Ectodermal cell (in vitro differentiated cells): Measurements from ENCODE around the gene GBGT1.
"Not testable (repeated sequence)": the region's sequence is repeated elsewhere in the genome, so short reads cannot be mapped to it uniquely, and the experiment has no call there.

Source experiments
- H3K27ac ChIP-seq: 2 replicates; pipeline ENCODE4 v1.7.0; 2013; ENCODE audit warnings: mild to moderate bottlenecking, low read depth, low read length; ENCODE audit not compliant: insufficient read depth, poor library complexity, severe bottlenecking
- H3K27me3 ChIP-seq: 2 replicates; pipeline ENCODE4 v1.7.0; 2013; ENCODE audit warnings: mild to moderate bottlenecking, low read length; ENCODE audit not compliant: insufficient read depth, control insufficient read depth, poor library complexity, severe bottlenecking
- H3K36me3 ChIP-seq: one replicate; pipeline ENCODE4 v1.7.0; 2013; ENCODE audit warnings: low read length; ENCODE audit not compliant: control insufficient read depth, insufficient read depth
- H3K4me1 ChIP-seq: one replicate; pipeline ENCODE4 v1.7.0; 2013; ENCODE audit warnings: low read length; ENCODE audit not compliant: control insufficient read depth, insufficient read depth
- H3K4me3 ChIP-seq: 2 replicates; pipeline ENCODE4 v1.7.0; 2013; ENCODE audit warnings: low read depth, low read length, control low read depth; ENCODE audit not compliant: insufficient read depth
- H3K9me3 ChIP-seq: 2 replicates; pipeline ENCODE4 v1.7.0; 2013; ENCODE audit warnings: mild to moderate bottlenecking, low read length, moderate library complexity; ENCODE audit not compliant: control insufficient read depth
- WGBS, 2 experiments: methylation state at CpG; one replicate each; pipeline ENCODE4 v1.1.7; 2013; ENCODE audit warnings: missing lambda C conversion rate in 2 of 2; 5-methylcytosine and 5-hydroxymethylcytosine counted together

Gene GBGT1

DNA sequence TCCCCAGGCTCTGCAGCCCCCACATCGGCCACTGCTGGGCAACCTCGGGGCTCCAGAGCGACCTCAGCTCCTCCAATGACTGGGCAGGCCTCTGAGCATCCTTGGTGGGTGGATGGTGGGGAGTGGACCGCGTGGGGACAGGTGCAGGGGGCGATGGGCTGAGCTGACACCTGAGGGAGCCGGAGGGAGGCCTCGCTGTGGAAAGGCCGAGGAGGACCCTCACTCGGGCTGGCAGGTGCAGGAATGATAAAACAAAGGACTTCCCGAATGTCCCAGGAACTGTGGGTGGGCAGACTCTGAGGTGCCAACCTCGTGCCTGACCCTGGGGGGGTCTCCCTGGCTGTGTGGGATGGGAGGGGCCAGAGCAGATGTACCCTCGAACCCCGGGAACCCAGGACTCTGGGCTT is 41.8 kb upstream of the GBGT1 start:
- not testable (repeated sequence) for H3K27ac ChIP-seq, H3K9me3 ChIP-seq, H3K27me3 ChIP-seq, H3K36me3 ChIP-seq, H3K4me1 ChIP-seq, H3K4me3 ChIP-seq
- WGBS, 2 experiments, result 83 to 87% methylated on average over 14 of the region's 14 CpGs

DNA sequence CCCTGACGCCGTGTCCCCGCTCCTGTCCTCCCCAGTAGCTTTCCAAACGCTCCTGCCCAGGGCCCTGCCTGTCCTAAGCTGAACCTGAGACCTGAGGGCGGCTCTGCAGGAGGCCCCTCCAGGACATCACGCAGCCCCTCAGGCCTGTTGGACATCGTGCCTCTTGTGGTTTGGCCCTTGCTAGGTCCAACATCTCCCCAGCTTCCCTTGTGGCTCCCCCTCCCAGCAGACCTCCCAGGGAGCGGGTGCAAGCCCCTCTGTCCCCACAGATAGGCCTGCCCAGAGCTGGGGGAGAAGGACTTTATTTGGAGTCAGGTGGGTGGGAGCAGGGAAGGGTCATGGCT is 41.3 kb upstream of the GBGT1 start:
- no peaks in the 10 kb centered on the region for H3K9me3 ChIP-seq
- H3K36me3 ChIP-seq, result no peaks in the 10 kb centered on the region
- H3K27ac ChIP-seq, result no peak overlapping the region
- H3K4me3 ChIP-seq, result no peak overlapping the region
- 81 to 82% methylated on average over 8 of the region's 8 CpGs for WGBS, 2 experiments
- no peaks in the 10 kb centered on the region for H3K4me1 ChIP-seq
- peaks cover 4% of the 10 kb centered on the region for H3K27me3 ChIP-seq

DNA sequence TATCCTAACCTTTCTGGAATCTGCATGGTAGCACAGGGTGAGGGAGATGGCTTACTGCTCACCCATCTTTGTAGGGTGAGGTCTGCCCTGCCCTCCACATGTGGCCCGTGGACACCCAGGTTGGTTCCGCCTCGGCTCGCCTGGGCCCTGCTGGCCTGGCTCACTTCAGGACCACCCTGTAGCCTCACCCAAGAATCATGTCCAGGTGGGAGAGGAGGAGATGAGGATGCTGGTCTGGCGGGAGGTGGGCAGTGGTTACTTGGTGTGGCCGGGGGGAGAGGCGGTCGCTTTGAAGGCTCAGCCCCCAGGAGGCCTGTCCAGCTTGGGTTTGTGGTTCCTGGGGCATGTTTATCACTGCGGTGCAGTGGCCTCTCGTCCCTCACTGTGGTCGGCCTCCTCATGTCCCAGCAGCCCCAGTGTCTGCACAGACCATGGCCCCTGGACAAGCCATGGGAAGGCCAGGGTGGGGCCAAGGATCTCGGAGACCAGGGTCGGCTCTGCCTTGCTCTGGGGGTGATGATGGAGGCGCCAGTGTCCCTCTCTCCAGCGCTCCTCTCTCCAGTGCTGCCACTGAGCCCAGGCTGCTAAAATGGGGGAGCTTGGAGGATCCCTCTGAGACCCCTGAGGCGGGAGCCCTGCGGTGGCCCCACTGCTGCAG is 40.8 kb upstream of the GBGT1 start:
- WGBS, 2 experiments, result 87 to 89% methylated on average over 17 of the region's 17 CpGs
- Histone ChIP-seq H3K27me3 (peaks cover 4% of the 10 kb centered on the region), H3K36me3 (no peaks in the 10 kb centered on the region), H3K4me1 (no peaks in the 10 kb centered on the region), H3K4me3 (no peak overlapping the region), H3K9me3 (no peaks in the 10 kb centered on the region), H3K27ac (no peak overlapping the region)

DNA sequence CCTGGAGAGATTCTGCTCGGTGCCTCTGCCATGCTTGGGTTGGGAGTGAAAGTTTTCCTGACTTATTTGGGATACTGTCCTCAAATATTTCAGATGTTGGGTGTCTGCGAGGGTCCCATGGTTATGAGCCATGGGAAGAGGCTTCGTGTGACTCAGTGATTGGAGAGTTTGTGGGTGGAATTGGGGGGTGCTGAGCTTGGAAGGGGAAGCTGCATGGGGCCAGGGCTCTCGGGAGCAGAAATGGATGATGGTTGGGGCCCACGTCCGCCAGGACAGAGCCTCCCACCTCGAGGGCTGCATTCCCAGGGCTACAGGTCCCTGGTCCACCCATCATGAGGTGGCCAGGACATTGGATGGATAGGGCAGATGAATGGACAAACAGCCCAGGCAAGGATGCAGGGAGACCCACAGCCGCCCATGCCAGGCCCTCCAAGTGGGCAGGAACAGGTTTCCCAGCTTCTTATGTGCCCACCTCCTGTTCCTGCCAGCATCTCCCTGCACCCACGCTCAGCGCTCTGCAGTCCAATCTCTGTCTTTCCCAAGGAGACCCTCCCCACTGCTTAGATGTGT is 39.9 kb upstream of the GBGT1 start:
- Histone ChIP-seq H3K27me3 (peaks cover 4% of the 10 kb centered on the region), H3K9me3 (no peaks in the 10 kb centered on the region), H3K36me3 (no peaks in the 10 kb centered on the region), H3K27ac (no peak overlapping the region), H3K4me1 (no peaks in the 10 kb centered on the region), H3K4me3 (no peak overlapping the region)
- WGBS, 2 experiments, result 82 to 84% methylated on average over 10 of the region's 10 CpGs

DNA sequence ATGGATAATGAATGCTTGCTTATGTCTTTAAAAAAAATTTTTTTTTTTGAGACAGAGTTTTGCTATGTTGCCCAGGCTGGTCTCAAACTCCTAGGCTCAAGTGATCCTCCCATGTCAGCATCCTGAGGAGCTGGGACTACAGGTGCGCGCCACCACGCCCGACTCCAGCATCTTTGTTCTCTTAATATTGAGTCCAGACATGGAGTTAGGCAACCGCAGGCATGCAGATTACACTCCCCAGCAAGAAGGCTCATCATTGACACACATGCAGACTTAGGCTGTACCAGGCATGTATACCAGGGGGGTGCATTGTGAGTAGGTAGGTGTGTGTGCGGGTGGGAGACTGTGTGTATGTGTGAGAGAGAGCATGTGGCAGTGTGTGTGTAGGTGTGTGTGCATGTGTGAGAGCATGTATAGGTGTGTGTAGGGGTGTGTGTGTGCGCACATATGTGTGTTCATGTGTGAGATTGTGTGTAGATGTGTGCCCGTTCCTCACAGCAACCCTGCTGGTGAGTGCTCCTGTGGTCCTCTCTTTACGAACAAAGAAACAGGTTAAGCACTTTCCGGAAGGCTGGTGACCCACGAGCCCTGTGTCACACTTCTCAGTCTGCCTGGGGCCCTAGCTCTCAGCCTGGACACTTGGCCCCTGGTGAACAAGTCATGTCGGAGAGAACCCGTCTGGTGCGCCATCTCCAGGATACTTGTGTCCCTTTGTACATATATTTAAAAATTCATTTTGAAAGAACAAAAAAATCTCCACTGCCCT is 39.2 kb upstream of the GBGT1 start:
- no peaks in the 10 kb centered on the region for H3K9me3 ChIP-seq

DNA sequence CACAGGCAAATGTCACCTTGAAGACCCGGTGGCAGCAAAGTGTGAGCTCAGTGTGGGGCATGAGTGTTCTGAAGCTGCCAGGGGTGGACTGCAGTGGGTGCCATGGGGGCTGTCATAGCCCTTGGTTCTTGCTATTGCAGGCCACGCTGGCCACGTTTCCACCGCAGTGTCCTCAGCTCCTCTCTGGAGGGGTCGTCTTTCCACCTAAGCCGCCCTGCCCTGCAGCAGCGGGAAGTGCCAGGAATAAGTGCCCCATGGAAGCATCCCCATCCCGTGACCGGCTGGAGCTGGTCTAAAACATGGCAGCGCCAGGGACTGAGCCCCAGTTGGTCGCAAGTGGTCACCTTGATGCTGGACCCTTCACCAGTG is 38.4 kb upstream of the GBGT1 start:
- H3K9me3 ChIP-seq, result no peaks in the 10 kb centered on the region
- H3K4me1 ChIP-seq, result no peaks in the 10 kb centered on the region
- no peaks in the 10 kb centered on the region for H3K36me3 ChIP-seq
- H3K4me3 ChIP-seq, result no peak overlapping the region
- H3K27me3 ChIP-seq, result peaks cover 4% of the 10 kb centered on the region
- 72 to 74% methylated on average over 11 of the region's 11 CpGs for WGBS, 2 experiments
- H3K27ac ChIP-seq, result no peak overlapping the region

More for the DNA sequence above, 39.2 kb upstream of the GBGT1 start:
- Histone ChIP-seq H3K4me1 (no peaks in the 10 kb centered on the region), H3K27me3 (peaks cover 4% of the 10 kb centered on the region), H3K4me3 (no peak overlapping the region), H3K36me3 (no peaks in the 10 kb centered on the region), H3K27ac (no peak overlapping the region)
- 91 to 92% methylated on average over 14 of the region's 14 CpGs for WGBS, 2 experiments

DNA sequence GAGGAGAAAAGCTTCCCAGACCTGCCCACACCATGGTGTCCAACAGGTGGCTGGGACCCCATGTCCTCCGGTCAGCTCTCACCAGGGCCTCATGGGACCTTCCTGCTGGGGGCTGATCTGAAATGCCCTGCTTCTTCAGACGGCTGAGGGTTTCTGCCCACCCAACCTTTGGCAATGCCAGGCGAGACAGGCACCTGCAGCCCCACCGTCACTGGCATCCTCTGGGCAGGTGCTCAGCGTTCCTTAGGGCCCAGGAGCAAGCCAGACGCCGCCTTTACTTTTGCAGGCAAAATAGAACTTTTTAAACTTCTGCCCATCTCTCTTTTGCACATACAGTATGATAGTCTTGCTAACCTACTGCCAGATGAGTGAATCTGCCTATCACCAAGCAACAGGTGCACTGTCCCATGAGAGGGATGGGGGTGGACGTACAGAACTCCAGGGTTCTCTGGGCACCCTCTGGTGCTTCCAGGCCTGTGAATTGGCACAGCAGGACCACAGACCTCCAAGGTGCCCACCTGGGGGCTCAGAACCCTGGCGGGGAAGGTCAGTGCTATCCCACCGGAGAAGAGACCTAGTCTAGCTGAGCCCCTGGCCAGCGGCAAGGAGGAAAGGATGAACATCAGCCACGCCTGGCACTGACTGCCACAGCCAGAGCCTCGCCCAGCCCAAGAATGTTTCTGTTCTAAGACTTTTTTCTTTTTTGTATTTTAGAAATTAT is 37.9 kb upstream of the GBGT1 start:
- H3K4me1 ChIP-seq, result no peaks in the 10 kb centered on the region
- peaks cover 4% of the 10 kb centered on the region for H3K27me3 ChIP-seq
- H3K27ac ChIP-seq, result no peak overlapping the region
- H3K4me3 ChIP-seq, result no peak overlapping the region
- H3K36me3 ChIP-seq, result no peaks in the 10 kb centered on the region
- WGBS, 2 experiments, result 82 to 83% methylated on average over 13 of the region's 13 CpGs
- no peaks in the 10 kb centered on the region for H3K9me3 ChIP-seq

DNA sequence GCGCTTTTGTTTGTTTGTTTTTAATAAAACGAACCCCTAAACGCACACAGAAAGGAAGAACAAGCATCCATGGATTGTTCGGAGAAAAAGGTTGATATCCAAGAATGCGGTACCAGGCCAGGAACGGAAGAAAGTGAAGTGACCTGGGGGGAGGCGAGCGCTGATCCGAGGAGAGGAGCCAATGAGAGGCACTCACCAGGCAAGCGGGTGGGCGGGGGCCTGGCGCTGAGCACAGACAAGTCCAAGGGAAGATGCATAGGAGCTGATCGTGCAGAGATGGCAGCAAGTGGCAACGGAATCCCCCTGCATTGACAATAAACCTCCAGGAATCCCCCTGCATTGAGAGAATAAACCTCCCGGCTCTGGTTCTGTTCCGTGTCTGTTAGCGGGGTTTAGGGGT is 36.9 kb upstream of the GBGT1 start:
- no peaks in the 10 kb centered on the region for H3K4me1 ChIP-seq
- WGBS, 2 experiments, result 82 to 89% methylated on average over 17 of the region's 17 CpGs
- no peaks in the 10 kb centered on the region for H3K9me3 ChIP-seq
- peaks cover 4% of the 10 kb centered on the region for H3K27me3 ChIP-seq
- H3K4me3 ChIP-seq, result no peak overlapping the region
- H3K27ac ChIP-seq, result no peak overlapping the region
- no peaks in the 10 kb centered on the region for H3K36me3 ChIP-seq

DNA sequence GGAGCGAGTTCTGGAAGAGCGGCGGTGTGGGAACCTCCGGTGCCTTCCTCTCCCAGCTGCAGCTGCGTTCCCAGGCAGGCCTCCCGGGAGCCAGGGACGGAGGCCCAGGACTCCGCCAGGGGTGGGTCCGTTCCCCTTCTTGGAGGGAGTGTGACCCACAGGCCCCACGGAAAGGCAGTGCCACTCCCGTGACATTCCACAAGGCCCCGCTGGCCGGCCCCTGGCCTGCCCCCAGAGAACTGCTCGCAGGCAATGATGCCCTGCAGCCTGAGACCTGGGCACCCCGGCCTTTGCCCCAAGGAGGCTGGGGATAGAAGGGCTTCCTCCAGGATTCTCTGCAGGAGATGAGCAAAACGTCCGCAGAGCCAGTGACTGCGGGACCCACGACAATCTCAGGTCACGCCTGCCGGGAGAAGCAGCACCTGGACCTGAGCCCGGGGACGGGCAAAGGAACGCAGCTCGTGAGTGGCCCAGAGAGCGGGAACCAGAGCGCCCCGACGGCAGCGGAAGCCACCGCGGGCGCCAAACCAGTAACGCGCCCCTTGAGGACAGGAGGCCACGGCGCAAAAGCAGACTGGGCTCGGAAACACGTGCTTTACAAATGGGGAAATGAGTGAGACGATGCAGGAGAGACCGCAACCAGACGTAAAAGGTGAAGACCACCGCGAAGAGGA is 36.1 kb upstream of the GBGT1 start:
- Histone ChIP-seq H3K27ac (no peak overlapping the region), H3K4me3 (no peak overlapping the region), H3K27me3 (peaks cover 4% of the 10 kb centered on the region), H3K9me3 (no peaks in the 10 kb centered on the region), H3K36me3 (no peaks in the 10 kb centered on the region), H3K4me1 (no peaks in the 10 kb centered on the region)
- 90 to 91% methylated on average over 44 of the region's 44 CpGs for WGBS, 2 experiments

DNA sequence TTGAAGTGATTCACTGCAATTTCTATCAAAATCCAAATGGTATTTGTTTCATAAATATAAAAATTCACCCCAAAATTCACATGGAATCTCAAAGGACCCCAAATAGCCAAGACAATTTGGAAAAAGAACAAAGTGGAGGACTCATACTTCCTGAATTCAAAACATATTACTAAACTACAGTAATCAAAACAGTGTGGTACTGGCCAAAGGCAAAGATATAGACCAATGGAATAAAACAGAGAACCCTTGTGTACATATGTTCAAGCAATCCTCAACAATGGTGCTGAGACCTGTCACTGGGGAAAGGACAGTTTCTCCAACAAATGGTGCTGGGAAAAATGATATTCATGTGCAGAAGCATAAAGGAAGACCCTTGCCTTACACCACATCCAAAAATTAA is 31.3 kb upstream of the GBGT1 start:
- Histone ChIP-seq H3K27me3 (peaks cover 4% of the 10 kb centered on the region), H3K27ac (no peak overlapping the region), H3K4me3 (no peak overlapping the region), H3K4me1 (no peaks in the 10 kb centered on the region), H3K9me3 (no peaks in the 10 kb centered on the region), H3K36me3 (no peaks in the 10 kb centered on the region)
